Right forelimb (tissue), 1 donor: ENCODE data around the gene SSB.
"Not testable (repeated sequence)": the region's sequence is repeated elsewhere in the genome, so short reads cannot be mapped to it uniquely, and the experiment has no call there.

Experiments
- DNase-seq: peaks from one replicate; pipeline ENCODE4 v3.0.0-alpha.2; 2018

SSB gene

DNA sequence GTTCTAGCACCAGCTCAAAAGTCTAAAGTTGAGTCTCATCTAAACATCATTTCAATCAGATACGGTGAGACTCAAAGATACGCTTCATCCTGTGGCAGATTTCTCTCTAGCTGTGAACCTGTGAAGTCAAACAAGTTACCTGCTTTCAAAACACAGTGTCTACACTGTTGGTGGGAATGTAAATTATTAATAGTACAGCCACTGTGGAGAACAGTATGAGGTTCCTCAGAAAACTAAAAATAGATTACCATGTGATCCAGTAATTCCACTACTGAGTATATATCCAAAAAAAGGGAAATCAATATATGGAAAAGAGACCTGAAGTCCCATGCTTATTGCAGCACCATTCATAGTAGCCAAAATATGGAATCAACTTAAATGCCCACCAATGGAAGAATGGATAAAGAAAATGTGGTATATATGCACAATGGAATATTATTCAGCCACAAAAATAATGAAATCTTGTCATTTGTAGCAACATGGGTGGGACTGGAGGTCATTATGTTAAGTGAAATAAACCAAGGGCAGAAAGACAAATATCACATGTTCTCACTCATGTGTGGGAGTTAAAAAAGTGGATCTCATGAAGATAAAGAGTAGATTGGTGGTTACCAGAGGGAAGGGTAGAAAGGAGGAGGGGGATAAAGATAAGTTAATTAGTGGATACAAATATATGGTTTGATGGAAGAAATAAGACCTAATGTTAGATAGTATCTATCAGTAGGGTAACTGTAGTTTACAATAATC lies 40.2 kb downstream of the SSB start:
- DNase-seq: no peak

DNA sequence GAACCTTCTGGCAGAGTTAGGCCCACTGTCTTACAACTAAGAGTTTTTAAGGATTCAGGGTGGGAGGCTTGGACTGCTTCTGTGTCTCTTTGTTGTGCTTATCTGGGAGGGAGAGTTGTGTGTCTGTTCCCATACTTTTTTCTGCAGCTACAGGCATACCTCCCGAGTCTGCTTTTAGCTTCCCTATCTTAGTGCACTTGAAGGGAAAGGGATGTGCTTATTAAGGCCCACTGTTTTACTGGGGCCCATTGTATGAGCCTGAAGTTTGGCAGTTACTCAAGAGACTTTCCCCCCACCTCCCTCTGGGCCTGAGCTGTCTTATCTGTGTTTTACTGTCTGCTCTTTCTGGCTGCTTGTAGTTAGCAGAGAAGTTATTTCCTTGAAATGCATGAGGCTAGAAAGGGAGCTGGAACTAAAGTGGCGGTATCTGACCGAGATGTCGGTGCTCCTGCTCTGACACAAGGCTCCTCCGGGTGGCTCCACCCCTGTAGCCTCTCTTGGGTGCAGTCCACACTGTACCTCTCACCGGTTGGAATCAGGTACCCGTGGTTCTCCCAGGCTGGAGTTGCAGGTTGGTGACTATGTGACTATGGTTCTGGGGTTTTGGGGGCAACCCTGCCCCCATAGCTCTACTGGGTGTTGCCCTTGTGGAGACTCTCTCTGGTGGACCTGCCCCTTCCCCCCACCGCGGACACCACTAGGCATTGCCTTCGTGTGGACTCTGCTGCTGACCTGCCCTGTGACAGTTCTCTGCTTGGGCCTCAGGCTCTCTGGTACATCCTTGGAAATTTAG lies 41.5 kb downstream of the SSB start:
- DNase-seq: no peak

- no peak for DNase-seq
These were observed 42.1 kb downstream of the SSB start for GRCh38 chr2:169840747-169841142.

DNA sequence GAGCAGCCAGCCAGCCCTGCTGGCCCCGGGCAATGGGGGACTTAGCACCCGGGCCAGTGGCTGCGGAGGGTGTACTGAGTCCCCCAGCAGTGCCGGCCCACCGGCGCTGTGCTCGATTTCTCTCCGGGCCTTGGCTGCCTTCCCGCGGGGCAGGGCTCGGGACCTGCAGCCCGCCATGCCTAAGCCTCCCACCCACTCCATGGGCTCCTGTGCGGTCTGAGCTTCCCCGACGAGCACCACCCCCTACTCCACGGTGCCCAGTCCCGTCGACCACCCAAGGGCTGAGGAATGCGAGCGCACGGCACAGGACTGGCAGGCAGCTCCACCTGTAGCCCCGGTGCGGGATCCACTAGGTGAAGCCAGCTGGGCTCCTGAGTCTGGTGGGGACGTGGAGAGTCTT lies 43.0 kb downstream of the SSB start:
- not testable (repeated sequence) for DNase-seq

- DNase-seq: no peak
These were observed 46.3 kb downstream of the SSB start for GRCh38 chr2:169845016-169845415.

DNA sequence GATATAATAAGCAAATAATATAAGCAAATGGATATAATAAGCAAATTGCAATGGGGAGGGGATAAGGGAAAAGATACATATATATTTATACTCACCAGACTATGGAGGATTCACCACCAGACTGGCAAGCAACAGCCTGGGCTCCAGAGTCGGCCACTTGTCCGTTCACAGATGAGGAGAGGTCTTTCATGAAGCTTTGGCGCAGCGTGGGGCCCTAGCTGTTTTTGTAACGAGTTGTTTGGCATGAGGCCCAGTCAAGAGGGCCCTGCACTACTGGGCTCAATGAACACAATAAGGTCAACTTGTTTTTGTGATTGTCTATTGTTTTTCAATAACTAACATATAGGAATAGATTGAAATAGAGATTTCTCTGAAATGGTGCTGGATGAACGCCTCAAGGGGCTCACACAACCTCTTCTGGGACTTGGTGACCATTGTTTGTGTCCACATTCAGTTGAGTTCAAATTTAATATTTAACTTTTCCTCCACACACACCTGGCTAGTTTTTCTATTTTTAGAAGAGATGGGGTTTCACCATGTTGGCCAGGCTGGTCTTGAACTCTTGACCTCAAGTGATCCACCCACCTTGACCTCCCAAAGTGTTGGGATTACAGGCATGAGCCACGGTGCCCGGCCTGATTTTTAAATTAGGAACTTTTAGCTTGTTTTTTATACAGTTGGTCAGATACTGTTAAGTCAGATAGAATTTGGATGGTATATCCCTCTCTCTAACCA lies 50.5 kb downstream of the SSB start:
- DNase-seq: not testable (repeated sequence)

DNA sequence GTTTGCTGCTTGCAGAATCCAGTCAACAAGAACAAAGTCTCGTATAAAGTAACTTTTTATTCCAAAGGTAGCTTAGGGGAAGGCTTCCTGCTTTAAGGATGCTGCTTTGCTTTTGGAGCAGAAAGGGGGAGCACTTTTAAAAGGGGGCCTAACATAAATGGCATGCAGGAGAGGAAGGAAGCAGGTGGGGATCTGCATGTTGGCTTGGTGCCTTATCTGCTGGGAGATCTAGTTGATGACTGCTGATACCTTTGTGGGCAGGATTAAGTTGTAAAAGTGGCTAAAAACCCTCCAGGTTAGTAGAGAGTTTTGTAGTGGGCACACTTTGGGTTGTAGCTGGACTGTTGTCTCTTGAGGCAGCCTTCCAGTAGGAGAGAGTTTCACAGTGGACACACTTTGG lies 51.0 kb downstream of the SSB start:
- DNase-seq: no peak

DNA sequence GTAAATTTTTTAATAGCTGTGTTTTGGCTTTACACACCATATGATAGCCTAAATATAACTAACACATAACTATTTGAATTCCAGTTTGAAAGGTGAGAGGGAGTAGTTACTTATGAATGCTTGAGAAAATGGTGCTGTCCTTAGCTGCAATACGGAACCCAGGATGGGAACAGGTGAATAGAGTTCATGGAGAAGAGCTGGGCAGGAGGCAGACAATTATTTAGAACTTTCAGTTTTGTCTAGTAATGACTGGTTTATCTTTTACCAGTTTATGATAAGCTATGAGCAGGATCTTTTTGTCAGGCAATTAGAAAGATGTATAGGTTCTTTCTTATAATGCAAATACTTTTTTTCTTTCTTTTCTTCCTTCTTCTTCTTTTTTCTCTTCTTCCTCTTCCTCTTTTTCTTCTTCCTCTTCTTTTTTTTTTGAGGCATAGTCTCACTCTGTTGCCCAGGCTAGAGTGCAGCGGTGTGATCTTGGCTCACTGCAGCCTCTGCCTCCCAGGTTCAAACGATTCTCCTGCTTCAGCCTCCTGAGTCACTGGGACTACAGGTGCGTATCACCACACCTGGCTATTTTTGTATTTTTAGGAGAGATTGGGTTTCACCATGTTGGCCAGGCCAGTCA lies 54.5 kb downstream of the SSB start:
- DNase-seq: no peak

GRCh38 chr2:169855281-169856258 lies 56.9 kb downstream of the SSB start:
- DNase-seq: not testable (repeated sequence)

- DNase-seq: no peak
These were observed 60.8 kb downstream of the SSB start for GRCh38 chr2:169859423-169859822.

DNA sequence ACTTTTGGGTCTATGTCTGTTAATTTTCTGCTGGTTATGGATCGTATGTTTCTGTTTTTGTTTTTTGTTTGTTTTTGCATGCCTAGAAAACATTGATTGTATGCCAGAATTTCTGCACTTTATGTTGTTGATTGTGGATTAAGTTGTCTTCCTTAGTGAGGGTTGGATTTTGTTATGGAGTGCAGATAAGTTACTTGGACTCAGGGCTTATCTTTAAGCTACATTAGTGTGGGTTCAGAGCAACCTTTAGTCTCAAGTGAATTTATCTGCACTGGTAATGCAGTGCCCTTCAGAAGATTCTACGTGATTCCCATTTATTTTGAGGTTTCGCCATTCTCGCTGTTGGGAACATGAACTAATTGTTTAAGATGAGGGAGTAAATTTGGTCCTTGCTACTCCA lies 61.5 kb downstream of the SSB start:
- no peak for DNase-seq
